Measurements from ENCODE around the gene CYP2W1.
A peak's percentile ranks its signal among the peaks of the same experiment; 100 is the strongest.
"Not testable (repeated sequence)": the region's sequence is repeated elsewhere in the genome, so short reads cannot be mapped to it uniquely, and the experiment has no call there.

Gene CYP2W1

DNA sequence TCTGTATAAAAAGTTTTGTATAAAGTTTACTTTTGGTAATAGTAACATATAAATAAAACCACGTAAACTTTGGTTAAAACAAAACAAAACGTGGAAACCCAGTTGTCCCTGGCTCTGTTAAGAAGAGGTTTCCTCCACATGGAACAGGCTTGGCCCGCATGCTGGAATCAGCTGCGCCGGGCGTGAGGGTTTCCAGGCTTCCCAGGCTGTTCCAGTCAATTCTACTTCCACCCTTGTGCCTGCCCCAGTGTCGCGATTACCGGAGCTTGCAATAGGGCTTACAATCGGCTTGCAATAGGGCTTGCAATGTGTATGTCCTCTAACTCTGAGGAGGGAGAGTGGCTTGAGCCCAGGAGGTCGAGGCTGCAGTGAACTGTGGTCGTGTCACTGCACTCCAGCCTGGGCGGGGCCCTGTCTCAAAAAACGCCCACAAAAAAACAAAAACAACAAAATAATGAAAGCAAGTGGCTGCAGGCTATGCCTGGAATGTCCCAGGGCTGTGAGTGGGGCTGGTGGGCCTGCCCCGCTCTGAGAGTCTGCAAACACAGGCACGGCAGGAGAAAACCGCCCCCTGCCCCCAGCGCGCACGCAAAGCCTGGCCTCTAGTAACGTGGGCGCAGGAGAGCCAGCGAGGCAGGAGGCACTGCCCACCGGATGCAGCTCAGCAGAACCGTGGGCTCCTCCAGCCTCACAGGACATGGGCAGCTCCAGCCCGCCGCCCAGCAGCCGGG lies 16.3 kb downstream of the CYP2W1 start:
- no peak for FAIRE-seq
- TF ChIP-seq POLR2A (IDR thresholded peaks at IDR 0.05; ENCODE audit: low read depth, low read length) = no peak
- no peak for TF ChIP-seq POLR2AphosphoS5 (IDR thresholded peaks at IDR 0.05; ENCODE audit: low read depth, low read length)
- no peak for TF ChIP-seq TAF1 (IDR thresholded peaks at IDR 0.05; ENCODE audit: borderline replicate concordance, low read depth, low read length)
- no peak for DNase-seq (ENCODE audit: insufficient read length)

DNA sequence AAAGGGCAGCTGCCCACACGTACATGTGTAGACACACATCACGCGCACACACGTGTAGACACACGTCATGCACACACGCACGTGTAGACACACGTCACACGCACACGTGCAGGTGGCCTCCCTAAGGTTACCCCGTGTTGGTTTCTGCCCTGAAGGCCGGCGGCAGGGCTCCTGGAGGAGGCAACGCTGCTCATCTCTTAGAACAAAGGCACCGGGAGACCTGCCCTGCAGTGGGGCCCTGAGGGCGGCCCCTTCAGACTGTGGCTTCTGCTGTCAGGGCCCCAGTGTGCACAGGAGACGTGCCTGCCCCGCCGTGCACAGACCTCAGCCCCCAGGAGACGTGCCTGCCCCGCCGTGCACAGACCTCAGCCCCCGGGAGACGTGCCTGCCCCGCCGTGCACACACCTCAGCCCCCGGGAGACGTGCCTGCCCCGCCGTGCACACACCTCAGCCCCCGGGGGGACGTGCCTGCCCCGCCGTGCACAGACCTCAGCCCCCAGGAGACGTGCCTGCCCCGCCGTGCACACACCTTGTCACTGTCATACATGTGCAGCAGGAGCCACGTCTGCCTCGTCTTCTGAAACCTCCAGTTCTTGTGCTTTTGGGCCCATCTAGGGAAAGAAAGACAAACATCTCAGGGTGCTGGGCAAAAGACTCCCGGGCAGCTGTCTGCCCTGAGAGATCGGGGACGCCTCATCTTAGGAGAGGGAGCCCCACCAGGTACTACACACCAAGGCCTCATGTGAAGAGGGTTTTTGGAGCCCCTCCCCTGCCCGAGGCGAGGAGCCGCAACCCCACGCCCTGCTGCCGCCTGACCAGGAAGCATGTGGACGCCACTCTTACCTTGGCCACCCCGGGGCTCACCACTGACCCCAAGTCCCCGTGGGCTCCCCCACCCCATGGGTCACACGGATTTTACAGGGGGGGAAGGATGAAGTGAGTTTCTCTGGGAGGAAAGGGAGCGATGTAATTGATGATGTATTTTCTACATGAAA lies 17.3 kb downstream of the CYP2W1 start:
- FAIRE-seq (peak; percentile 83), DNase-seq (ENCODE audit: insufficient read length) (no peak)
- TF ChIP-seq POLR2A (IDR thresholded peaks at IDR 0.05; ENCODE audit: low read depth, low read length) (no peak), POLR2AphosphoS5 (IDR thresholded peaks at IDR 0.05; ENCODE audit: low read depth, low read length) (no peak), TAF1 (IDR thresholded peaks at IDR 0.05; ENCODE audit: borderline replicate concordance, low read depth, low read length) (no peak)

DNA sequence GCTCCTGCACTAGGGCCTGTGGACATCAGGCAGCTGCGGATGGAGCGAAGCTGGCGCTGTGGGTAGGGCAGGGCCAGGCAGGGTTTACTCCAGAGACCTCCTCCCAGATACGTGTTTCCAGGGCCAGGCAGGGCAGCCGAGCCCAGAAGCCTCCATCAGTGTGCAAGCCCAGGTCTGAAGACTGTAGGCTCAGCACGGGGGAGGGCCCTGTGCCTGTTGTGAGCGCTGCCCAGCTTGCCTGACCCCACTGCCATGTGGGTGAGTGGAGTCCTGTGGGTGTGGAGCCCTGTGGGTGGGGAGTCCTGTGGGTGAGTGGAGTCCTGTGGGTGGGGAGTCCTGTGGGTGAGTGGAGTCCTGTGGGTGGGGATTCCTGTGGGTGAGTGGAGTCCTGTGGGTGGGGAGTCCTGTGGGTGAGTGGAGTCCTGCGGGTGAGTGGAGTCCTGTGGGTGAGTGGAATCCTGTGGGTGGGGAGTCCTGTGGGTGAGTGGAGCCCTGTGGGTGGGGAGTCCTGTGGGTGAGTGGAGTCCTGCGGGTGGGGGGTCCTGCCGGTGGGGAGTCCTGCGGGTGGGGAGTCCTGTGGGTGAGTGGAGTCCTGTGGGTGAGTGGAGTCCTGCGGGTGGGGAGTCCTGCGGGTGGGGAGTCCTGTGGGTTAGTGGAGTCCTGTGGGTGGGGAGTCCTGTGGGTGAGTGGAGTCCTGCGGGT lies 18.2 kb downstream of the CYP2W1 start:
- FAIRE-seq; DNase-seq (ENCODE audit: insufficient read length): not testable (repeated sequence)

DNA sequence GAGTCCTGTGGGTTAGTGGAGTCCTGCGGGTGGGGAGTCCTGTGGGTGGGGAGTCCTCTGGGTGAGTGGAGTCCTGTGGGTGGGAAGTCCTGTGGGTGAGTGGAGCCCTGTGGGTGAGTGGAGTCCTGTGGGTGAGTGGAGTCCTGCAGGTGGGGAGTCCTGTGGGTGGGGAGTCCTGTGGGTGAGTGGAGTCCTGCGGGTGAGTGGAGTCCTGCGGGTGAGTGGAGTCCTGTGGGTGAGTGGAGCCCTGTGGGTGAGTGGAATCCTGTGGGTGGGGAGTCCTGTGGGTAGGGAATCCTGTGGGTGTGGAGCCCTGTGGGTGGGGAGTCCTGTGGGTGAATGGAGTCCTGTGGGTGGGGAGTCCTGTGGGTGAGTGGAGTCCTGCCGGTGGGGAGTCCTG lies 19.0 kb downstream of the CYP2W1 start:
- DNase-seq (ENCODE audit: insufficient read length); FAIRE-seq: not testable (repeated sequence)

DNA sequence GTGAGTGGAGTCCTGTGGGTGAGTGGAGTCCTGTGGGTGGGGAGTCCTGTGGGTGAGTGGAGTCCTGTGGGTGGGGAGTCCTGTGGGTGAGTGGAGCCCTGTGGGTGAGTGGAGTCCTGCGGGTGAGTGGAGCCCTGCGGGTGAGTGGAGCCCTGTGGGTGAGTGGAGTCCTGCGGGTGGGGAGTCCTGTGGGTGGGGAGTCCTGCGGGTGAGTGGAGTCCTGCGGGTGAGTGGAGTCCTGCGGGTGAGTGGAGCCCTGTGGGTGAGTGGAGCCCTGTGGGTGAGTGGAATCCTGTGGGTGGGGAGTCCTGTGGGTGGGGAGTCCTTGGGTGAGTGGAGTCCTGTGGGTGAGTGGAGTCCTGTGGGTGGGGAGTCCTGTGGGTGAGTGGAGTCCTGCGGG lies 19.5 kb downstream of the CYP2W1 start:
- FAIRE-seq = not testable (repeated sequence)

DNA sequence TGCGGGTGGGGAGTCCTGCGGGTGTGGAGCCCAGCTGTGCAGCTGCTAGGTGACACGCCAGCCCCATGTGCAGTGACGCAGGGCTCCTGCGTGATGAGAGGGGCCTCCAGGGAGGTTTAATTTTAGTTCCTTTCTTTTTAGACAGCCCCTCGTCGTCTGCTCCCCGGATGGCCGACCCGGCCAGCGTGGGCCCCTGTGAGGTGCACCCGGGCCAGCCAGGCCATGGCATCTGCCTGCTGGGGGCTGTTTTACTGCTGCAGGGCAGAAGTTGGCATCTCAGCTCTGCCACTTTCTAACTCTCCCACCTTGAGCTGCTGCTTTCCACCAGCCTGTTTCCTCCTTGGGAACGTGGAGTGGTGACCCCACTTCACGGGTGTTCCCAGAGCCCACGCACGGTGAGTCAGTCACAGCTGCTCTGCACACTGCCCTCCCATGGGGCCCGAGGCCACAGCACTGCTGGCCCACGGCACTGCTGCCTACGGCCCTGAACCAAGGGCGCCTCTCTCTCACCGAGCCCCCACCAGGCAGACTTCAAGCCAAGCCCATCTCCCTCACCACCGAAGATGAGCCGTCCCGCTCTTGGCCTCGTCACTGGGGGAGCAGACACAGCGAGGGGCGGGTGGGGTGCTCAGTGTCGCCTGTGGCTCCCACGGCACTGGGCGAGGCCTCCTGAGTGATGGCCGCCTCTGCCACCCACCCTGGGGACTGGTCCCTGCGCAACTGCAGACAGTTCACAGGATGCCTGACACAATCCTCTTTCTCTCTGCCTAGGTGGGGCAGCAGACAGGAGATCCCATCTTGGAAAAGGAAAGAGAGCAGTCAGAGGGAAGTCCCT lies 21.3 kb downstream of the CYP2W1 start:
- TF ChIP-seq POLR2AphosphoS5 (IDR thresholded peaks at IDR 0.05; ENCODE audit: low read depth, low read length) (no peak), POLR2A (IDR thresholded peaks at IDR 0.05; ENCODE audit: low read depth, low read length) (no peak), TAF1 (IDR thresholded peaks at IDR 0.05; ENCODE audit: borderline replicate concordance, low read depth, low read length) (no peak)
- FAIRE-seq = no peak
- DNase-seq (ENCODE audit: insufficient read length) = no peak

More for the DNA sequence above, 19.5 kb downstream of the CYP2W1 start:
- DNase-seq (ENCODE audit: insufficient read length) = not testable (repeated sequence)

DNA sequence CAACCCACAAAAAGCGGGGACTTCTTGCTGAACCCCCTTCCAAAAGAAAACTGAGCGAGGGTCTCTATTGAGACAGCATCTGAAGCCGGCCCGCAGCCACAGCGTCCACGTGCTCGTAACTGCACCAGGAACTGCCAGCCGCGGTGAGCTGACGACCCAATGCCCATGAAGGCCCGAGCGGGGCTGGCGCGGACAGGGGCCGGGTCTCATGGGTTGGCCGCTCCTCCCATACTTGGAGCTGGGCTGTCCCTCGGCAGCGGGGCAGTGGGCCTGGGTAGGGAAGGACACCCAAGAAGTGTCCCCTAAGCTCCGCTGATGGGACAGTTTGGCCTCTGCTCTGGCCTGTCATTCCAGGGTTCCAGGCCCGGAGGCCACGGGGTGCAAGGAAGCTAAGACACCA lies 22.3 kb downstream of the CYP2W1 start:
- DNase-seq (ENCODE audit: insufficient read length) = no peak
- TF ChIP-seq POLR2A (IDR thresholded peaks at IDR 0.05; ENCODE audit: low read depth, low read length) (no peak), POLR2AphosphoS5 (IDR thresholded peaks at IDR 0.05; ENCODE audit: low read depth, low read length) (no peak), TAF1 (IDR thresholded peaks at IDR 0.05; ENCODE audit: borderline replicate concordance, low read depth, low read length) (no peak)
- FAIRE-seq = no peak

DNA sequence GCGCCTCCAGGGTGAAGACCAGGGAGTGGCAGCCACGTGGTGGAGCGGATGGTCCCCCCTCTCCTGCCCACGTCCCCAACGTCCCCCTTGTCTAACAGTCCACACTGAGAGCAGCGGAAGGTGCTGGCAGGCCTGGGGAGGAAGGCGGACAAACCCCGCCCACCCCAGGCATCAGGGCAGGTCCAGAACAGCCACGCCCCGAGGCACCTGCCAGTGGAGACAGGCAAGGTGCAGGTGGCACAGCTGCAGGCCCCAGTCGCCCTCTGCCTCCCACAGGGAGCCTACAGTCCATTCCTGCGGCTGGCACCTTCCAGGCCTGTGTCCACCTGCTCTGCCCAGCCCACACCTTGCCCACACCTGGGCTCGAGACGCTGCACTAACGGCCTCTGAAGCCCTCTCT lies 24.9 kb downstream of the CYP2W1 start:
- FAIRE-seq (no peak), DNase-seq (ENCODE audit: insufficient read length) (no peak)
- TF ChIP-seq TAF1 (IDR thresholded peaks at IDR 0.05; ENCODE audit: borderline replicate concordance, low read depth, low read length) (no peak), POLR2AphosphoS5 (IDR thresholded peaks at IDR 0.05; ENCODE audit: low read depth, low read length) (no peak), POLR2A (IDR thresholded peaks at IDR 0.05; ENCODE audit: low read depth, low read length) (no peak)

DNA sequence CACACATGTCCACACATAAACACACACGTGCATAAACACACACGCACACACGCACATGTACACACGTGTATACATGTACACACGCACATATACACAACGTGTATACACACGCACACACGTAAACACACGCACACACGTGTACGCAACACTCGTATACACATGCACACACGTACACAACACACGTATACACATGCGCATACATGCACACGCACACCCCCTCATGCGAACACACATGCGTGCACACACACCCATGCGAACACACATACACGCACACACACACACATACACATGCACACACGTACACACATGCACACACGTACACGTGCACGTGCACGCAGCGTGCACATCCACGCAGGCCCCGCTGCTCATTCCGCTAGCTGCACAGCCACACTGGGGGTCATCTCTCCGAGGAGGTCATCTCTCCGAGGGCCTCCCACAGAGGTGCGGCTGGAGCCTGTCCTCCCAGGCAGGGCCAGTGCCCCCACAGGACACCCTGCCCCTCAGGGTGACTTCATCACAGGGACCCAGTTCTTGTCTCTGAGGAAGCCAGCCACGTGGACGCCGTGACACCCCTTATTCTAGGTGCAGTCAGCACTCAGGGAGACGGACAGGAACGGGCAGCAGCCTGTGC lies 25.9 kb downstream of the CYP2W1 start:
- peak; percentile 47; the same call in 1 of the 2 replicates for TF ChIP-seq POLR2A (IDR thresholded peaks at IDR 0.05; ENCODE audit: low read depth, low read length)
- no peak for TF ChIP-seq POLR2AphosphoS5 (IDR thresholded peaks at IDR 0.05; ENCODE audit: low read depth, low read length)
- TF ChIP-seq TAF1 (IDR thresholded peaks at IDR 0.05; ENCODE audit: borderline replicate concordance, low read depth, low read length) = no peak
- FAIRE-seq (no peak), DNase-seq (ENCODE audit: insufficient read length) (no peak)

DNA sequence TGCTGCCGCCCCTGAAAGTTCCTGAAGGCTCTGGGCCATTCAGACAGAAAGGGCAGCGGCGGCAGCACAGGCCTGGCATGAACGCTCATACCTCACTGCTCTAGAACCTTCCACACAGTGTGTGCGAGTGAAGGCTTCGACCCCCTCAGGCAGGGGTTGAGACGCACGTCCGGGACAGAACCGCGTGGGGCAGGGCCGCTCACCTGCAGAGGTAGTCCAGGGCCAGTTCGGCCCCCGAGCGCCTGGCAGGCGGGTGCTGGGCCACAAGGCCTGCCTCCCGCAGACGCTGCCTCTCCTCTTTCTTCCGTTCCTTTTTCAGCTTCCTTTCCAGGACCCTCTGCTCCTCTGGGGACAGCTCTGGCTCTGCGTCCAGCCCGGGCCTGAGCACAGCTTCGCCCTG lies 26.8 kb downstream of the CYP2W1 start:
- FAIRE-seq (no peak), DNase-seq (ENCODE audit: insufficient read length) (no peak)
- no peak for TF ChIP-seq POLR2AphosphoS5 (IDR thresholded peaks at IDR 0.05; ENCODE audit: low read depth, low read length)
- no peak for TF ChIP-seq TAF1 (IDR thresholded peaks at IDR 0.05; ENCODE audit: borderline replicate concordance, low read depth, low read length)
- TF ChIP-seq POLR2A (IDR thresholded peaks at IDR 0.05; ENCODE audit: low read depth, low read length) = no peak

DNA sequence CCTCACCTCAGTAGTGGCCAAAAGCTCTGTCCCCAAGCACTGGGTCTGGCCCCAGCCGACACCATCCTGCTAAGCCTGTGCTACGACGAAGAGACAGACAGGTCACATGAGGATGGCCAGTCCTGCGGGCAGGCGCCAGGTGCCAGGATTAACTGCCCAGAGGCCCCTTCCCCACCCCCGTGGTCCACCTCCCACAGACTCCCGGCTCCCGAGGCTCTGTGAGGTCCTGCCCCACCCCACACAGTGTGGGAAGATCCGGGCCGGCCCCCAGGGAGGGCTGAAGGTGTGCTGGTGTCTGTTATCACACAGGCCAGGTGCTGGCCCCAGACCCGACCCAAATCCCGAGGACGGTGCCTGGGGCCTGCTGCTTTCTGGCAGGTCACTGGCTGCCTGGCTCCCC lies 27.2 kb downstream of the CYP2W1 start:
- no peak for TF ChIP-seq POLR2A (IDR thresholded peaks at IDR 0.05; ENCODE audit: low read depth, low read length)
- TF ChIP-seq TAF1 (IDR thresholded peaks at IDR 0.05; ENCODE audit: borderline replicate concordance, low read depth, low read length) = no peak
- TF ChIP-seq POLR2AphosphoS5 (IDR thresholded peaks at IDR 0.05; ENCODE audit: low read depth, low read length) = no peak
- no peak for FAIRE-seq
- no peak for DNase-seq (ENCODE audit: insufficient read length)

Data from GM12892 (cell line).